H9 (cell line): ENCODE measurements around the gene RBSN. TPM values are rescaled to one million over a fixed set of nuclear protein-coding genes. Genes with fewer than 3 reads are reported as not detected.

Source experiments
- DNase-seq: peaks from one replicate; pipeline ENCODE4 v3.0.0-alpha.2; 2017
- H2AFZ ChIP-seq: one replicate; pipeline ENCODE4 v1.6.1; 2013; ENCODE audit warnings: mild to moderate bottlenecking, low read length, control low read depth, moderate library complexity
- H2AK5ac ChIP-seq: 2 replicates; pipeline ENCODE4 v1.6.1; 2013; ENCODE audit warnings: low read length, control low read depth, mixed read lengths; ENCODE audit not compliant: insufficient read length
- H2BK120ac ChIP-seq: one replicate; pipeline ENCODE4 v1.6.1; 2013; ENCODE audit warnings: low read depth, mild to moderate bottlenecking, low read length, control low read depth, inconsistent platforms; ENCODE audit not compliant: poor library complexity, severe bottlenecking
- H2BK12ac ChIP-seq: 2 replicates; pipeline ENCODE4 v1.6.1; 2013; ENCODE audit warnings: low read length, control low read depth, mixed read lengths, low read depth; ENCODE audit not compliant: insufficient read length
- H2BK15ac ChIP-seq: 2 replicates; pipeline ENCODE4 v1.6.1; 2013; ENCODE audit warnings: low read depth, low read length, control low read depth
- H2BK20ac ChIP-seq: one replicate; pipeline ENCODE4 v1.6.1; 2013; ENCODE audit warnings: low read depth, mild to moderate bottlenecking, low read length, control low read depth, inconsistent platforms; ENCODE audit not compliant: poor library complexity, severe bottlenecking
- H2BK5ac ChIP-seq: 2 replicates; pipeline ENCODE4 v1.6.1; 2013; ENCODE audit warnings: low read length, control low read depth, mixed read lengths; ENCODE audit not compliant: insufficient read length
- H3K14ac ChIP-seq: 2 replicates; pipeline ENCODE4 v1.6.1; 2013; ENCODE audit warnings: low read length, control low read depth; ENCODE audit not compliant: insufficient read depth
- H3K18ac ChIP-seq: 2 replicates; pipeline ENCODE4 v1.6.1; 2013; ENCODE audit warnings: low read depth, mild to moderate bottlenecking, mixed read lengths, low read length, control low read depth; ENCODE audit not compliant: insufficient read length
- H3K23ac ChIP-seq: 2 replicates; pipeline ENCODE4 v1.6.1; 2013; ENCODE audit warnings: low read length, control low read depth, mixed read lengths, low read depth; ENCODE audit not compliant: insufficient read length
- H3K23me2 ChIP-seq: 2 replicates; pipeline ENCODE4 v1.6.1; 2013; ENCODE audit warnings: low read depth, mild to moderate bottlenecking, mixed read lengths, low read length, control low read depth; ENCODE audit not compliant: insufficient read length, poor library complexity, severe bottlenecking
- H3K27ac ChIP-seq: 2 replicates; pipeline ENCODE4 v1.5.1; 2013; ENCODE audit warnings: low read length, control low read depth, mixed read lengths, low read depth; ENCODE audit not compliant: insufficient read length
- H3K27me3 ChIP-seq: 2 replicates; pipeline ENCODE4 v1.6.1; 2013; ENCODE audit warnings: low read length, control low read depth, inconsistent platforms; ENCODE audit not compliant: insufficient read depth
- H3K4ac ChIP-seq: 2 replicates; pipeline ENCODE4 v1.6.1; 2013; ENCODE audit warnings: low read depth, mild to moderate bottlenecking, control low read depth, inconsistent platforms, low read length, moderate library complexity
- H3K4me1 ChIP-seq: 2 replicates; pipeline ENCODE4 v1.6.1; 2013; ENCODE audit warnings: low read length, control low read depth, inconsistent platforms; ENCODE audit not compliant: insufficient read depth
- H3K4me2 ChIP-seq: 2 replicates; pipeline ENCODE4 v1.6.1; 2013; ENCODE audit warnings: low read length, control low read depth, mixed read lengths; ENCODE audit not compliant: insufficient read length, insufficient read depth
- H3K56ac ChIP-seq: 2 replicates; pipeline ENCODE4 v1.6.1; 2013; ENCODE audit warnings: low read depth, mild to moderate bottlenecking, mixed read lengths, low read length, control low read depth; ENCODE audit not compliant: insufficient read length
- H3K79me1 ChIP-seq: 2 replicates; pipeline ENCODE4 v1.6.1; 2013; ENCODE audit warnings: low read depth, mild to moderate bottlenecking, moderate library complexity, low read length, control low read depth, inconsistent platforms; ENCODE audit not compliant: insufficient read depth, poor library complexity, severe bottlenecking
- H3K79me2 ChIP-seq: 2 replicates; pipeline ENCODE4 v1.6.1; 2013; ENCODE audit warnings: low read length, control low read depth, inconsistent platforms; ENCODE audit not compliant: insufficient read depth
- H3K9ac ChIP-seq: 2 replicates; pipeline ENCODE4 v1.6.1; 2013; ENCODE audit warnings: low read length, control low read depth, mixed read lengths; ENCODE audit not compliant: insufficient read length; ENCODE audit errors: extremely low read depth
- H3K9me3 ChIP-seq: one replicate; pipeline ENCODE4 v1.6.1; 2013; ENCODE audit warnings: low read depth, low read length, inconsistent platforms; ENCODE audit not compliant: control insufficient read depth
- H3T11ph ChIP-seq: one replicate; pipeline ENCODE4 v1.6.1; 2013; ENCODE audit warnings: mild to moderate bottlenecking, low read length, control low read depth, inconsistent platforms
- H4K20me1 ChIP-seq: one replicate; pipeline ENCODE4 v1.6.1; 2013; ENCODE audit not compliant: control insufficient read depth, insufficient read length, insufficient read depth
- H4K5ac ChIP-seq: 2 replicates; pipeline ENCODE4 v1.6.1; 2013; ENCODE audit warnings: low read depth, mild to moderate bottlenecking, mixed read lengths, low read length, control low read depth; ENCODE audit not compliant: insufficient read length
- H4K8ac ChIP-seq: replicated peaks from 2 replicates; pipeline ENCODE4 v1.6.1; 2013; ENCODE audit warnings: low read length, control low read depth, mixed read lengths, low read depth; ENCODE audit not compliant: insufficient read length
- H4K91ac ChIP-seq: 2 replicates; pipeline ENCODE4 v1.6.1; 2013; ENCODE audit warnings: low read depth, mild to moderate bottlenecking, moderate library complexity, mixed read lengths, low read length, control low read depth; ENCODE audit not compliant: insufficient read length
- H3K27ac Mint-ChIP-seq, 3 experiments: 2 replicates in 2 of 3; 3 replicates in 1 of 3; pipeline ENCODE4 v1.8.0; 2020 to 2021; ENCODE audit warnings: mixed read lengths in 3 of 3, mild to moderate bottlenecking in 1 of 3, moderate library complexity in 1 of 3
- H3K27me3 Mint-ChIP-seq: 2 replicates; pipeline ENCODE4 v1.8.0; 2021; ENCODE audit warnings: low read depth, mild to moderate bottlenecking, moderate library complexity, mixed read lengths
- H3K36me3 Mint-ChIP-seq, 3 experiments: 2 replicates in 2 of 3; 3 replicates in 1 of 3; pipeline ENCODE4 v1.8.0; 2020 to 2021; ENCODE audit warnings: low read depth in 3 of 3, mixed read lengths in 3 of 3; ENCODE audit not compliant: insufficient read depth in 1 of 3
- H3K4me1 Mint-ChIP-seq, 2 experiments: 2 replicates each; pipeline ENCODE4 v1.8.0; 2020; ENCODE audit warnings: mixed read lengths in 2 of 2
- H3K4me3 Mint-ChIP-seq, 2 experiments: 2 replicates in 1 of 2; 3 replicates in 1 of 2; pipeline ENCODE4 v1.8.0; 2020 to 2021; ENCODE audit warnings: mild to moderate bottlenecking in 2 of 2, mixed read lengths in 2 of 2, moderate library complexity in 1 of 2
- H3K9me3 Mint-ChIP-seq, 2 experiments: 2 replicates in 1 of 2; 3 replicates in 1 of 2; pipeline ENCODE4 v1.8.0; 2020; ENCODE audit warnings: mild to moderate bottlenecking in 2 of 2, mixed read lengths in 2 of 2, moderate library complexity in 1 of 2
- WGBS: extraction: QIAGEN DNeasy Blood & Tissue Kit; methylation state at CpG from one replicate; pipeline ENCODE4 v1.1.7; 2013; ENCODE audit warnings: missing lambda C conversion rate, low lambda C conversion rate, mixed read lengths; ENCODE audit not compliant: insufficient read length; ENCODE audit errors: extremely low coverage; 5-methylcytosine and 5-hydroxymethylcytosine counted together
- total RNA-seq: library from RNA; stranded (reverse); gene quantifications from 2 replicates; pipeline ENCODE4 v1.2.1, GENCODE V29; 2021
- TF ChIP-seq, protein P1 (sequence below): fragments of 200-600 bp; sonication (generic); conservative IDR thresholded peaks from 3 replicates; pipeline ENCODE4 v1.8.0; 2021; ENCODE audit warnings: antibody characterized with exemption, mild to moderate bottlenecking

RBSN gene
- total RNA-seq, 1 experiment from 2014 or later = 16.0 TPM

DNA sequence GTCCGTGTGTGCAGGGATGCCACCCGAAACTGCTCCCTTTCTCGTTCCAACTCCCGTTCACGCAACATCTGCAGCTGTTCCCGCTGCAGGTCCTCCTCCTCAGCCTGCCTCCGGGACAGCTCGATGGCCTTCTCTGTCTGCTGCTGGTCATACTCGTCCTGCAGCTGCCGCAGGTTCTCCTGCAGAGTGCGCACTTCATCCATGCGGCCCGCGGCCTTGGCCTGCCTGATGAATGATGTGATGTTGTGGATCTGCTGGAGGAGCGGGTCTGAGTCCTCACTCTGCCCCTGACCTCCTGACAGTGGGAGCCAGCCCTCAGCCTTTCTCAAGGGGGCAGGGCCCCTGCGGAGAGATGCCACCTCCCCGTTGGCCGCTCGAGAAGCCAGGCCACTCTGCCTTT is 24.4 kb downstream of the RBSN start:
- Histone ChIP-seq H3K23ac (no peak overlapping the region), H4K91ac (no peak overlapping the region), H3K23me2 (no peaks in the 10 kb centered on the region), H3K79me1 (no peaks in the 10 kb centered on the region), H3K14ac (no peak overlapping the region), H3T11ph (no peak overlapping the region), H3K79me2 (no peaks in the 10 kb centered on the region), H2AK5ac (no peak overlapping the region), H3K4ac (no peak overlapping the region), H3K4me1 (no peaks in the 10 kb centered on the region), H2AFZ (no peak overlapping the region), H2BK5ac (no peak overlapping the region), H4K8ac (no peak overlapping the region), H4K20me1 (no peaks in the 10 kb centered on the region), H3K18ac (no peak overlapping the region), H3K9me3 (no peaks in the 10 kb centered on the region), H2BK20ac (no peak overlapping the region), H3K27me3 (no peaks in the 10 kb centered on the region), H3K4me2 (no peak overlapping the region), H2BK12ac (no peak overlapping the region), H3K56ac (no peak overlapping the region), H4K5ac (no peak overlapping the region), H2BK15ac (no peak overlapping the region), H2BK120ac (no peak overlapping the region), H3K9ac (no peak overlapping the region), H3K27ac (no peak overlapping the region)
- no peak overlapping the region for H3K4me3 Mint-ChIP-seq
- no peak for DNase-seq
- H3K27me3 Mint-ChIP-seq = no peaks in the 10 kb centered on the region
- peaks cover 12 to 54% (median 53%) of the 10 kb centered on the region in 3 experiments; a peak in 6 of 7 replicates for H3K36me3 Mint-ChIP-seq
- TF ChIP-seq, protein P1, sequence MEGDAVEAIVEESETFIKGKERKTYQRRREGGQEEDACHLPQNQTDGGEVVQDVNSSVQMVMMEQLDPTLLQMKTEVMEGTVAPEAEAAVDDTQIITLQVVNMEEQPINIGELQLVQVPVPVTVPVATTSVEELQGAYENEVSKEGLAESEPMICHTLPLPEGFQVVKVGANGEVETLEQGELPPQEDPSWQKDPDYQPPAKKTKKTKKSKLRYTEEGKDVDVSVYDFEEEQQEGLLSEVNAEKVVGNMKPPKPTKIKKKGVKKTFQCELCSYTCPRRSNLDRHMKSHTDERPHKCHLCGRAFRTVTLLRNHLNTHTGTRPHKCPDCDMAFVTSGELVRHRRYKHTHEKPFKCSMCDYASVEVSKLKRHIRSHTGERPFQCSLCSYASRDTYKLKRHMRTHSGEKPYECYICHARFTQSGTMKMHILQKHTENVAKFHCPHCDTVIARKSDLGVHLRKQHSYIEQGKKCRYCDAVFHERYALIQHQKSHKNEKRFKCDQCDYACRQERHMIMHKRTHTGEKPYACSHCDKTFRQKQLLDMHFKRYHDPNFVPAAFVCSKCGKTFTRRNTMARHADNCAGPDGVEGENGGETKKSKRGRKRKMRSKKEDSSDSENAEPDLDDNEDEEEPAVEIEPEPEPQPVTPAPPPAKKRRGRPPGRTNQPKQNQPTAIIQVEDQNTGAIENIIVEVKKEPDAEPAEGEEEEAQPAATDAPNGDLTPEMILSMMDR = no peak
- no peaks in the 10 kb centered on the region for H3K9me3 Mint-ChIP-seq
- no CpG with 5 or more reads among the region's 19 CpGs for WGBS
- H3K4me1 Mint-ChIP-seq = no peaks in the 10 kb centered on the region
- H3K27ac Mint-ChIP-seq = no peak overlapping the region
